Heart left ventricle (tissue), 16 donors: ENCODE data around the gene NRN1L. TPM values are rescaled to one million over a fixed set of nuclear protein-coding genes. Genes with fewer than 3 reads are reported as not detected.

Experiments
- ATAC-seq, 4 donors: fragments of 200-7000 bp; cut with Tn5 transposase; one replicate each; pipeline ENCODE4 v1.9.1; 2020 to 2022; ENCODE audit warnings: moderate library complexity in 4 of 4, mild to moderate bottlenecking in 3 of 4, moderate number of reproducible peaks in 1 of 4
- DNase-seq, 5 donors: peaks; one replicate each; pipeline ENCODE4 v3.0.0-alpha.2; 2020
- H3K27ac ChIP-seq, 12 donors: fragments of 200-600 bp; sonication (generic) in 4 of 12; one replicate each; pipeline versions ENCODE4 v1.5.0 to v1.8.0; 2016 to 2022; ENCODE audit warnings: mild to moderate bottlenecking in 2 of 12
- H3K27me3 ChIP-seq, 9 donors: fragments of 200-600 bp; sonication (generic) in 2 of 9; one replicate each; pipeline versions ENCODE4 v1.5.1 to v1.8.0; 2016 to 2022; ENCODE audit warnings: mild to moderate bottlenecking in 3 of 9
- H3K36me3 ChIP-seq, 9 donors: fragments of 200-600 bp; sonication (generic) in 2 of 9; one replicate each; pipeline versions ENCODE4 v1.5.0 to v1.8.0; 2018 to 2022; ENCODE audit warnings: mild to moderate bottlenecking in 2 of 9
- H3K4me1 ChIP-seq, 12 donors: fragments of 200-600 bp; sonication (generic) in 4 of 12; one replicate each; pipeline versions ENCODE4 v1.5.0 to v1.8.0; 2016 to 2022; ENCODE audit warnings: mild to moderate bottlenecking in 3 of 12
- H3K4me3 ChIP-seq, 12 donors: fragments of 200-600 bp; sonication (generic) in 4 of 12; one replicate each; pipeline versions ENCODE4 v1.5.0 to v1.8.0; 2017 to 2022; ENCODE audit warnings: mild to moderate bottlenecking in 9 of 12, moderate library complexity in 4 of 12
- H3K9me3 ChIP-seq, 12 donors: fragments of 200-600 bp; sonication (generic) in 4 of 12; one replicate each; pipeline versions ENCODE4 v1.5.0 to v1.8.0; 2016 to 2022; ENCODE audit warnings: mild to moderate bottlenecking in 1 of 12
- CTCF ChIP-seq, 12 donors: fragments of 200-600 bp; sonication (generic) in 4 of 12; IDR thresholded peaks; one replicate each; pipeline versions ENCODE4 v1.5.0 to v1.8.0; 2018 to 2022; ENCODE audit warnings: antibody characterized with exemption in 12 of 12, mild to moderate bottlenecking in 5 of 12
- POLR2A ChIP-seq, 2 donors: fragments of 450-650 bp; IDR thresholded peaks; one replicate each; pipeline ENCODE4 v1.6.1; 2017; ENCODE audit warnings: antibody characterized with exemption in 2 of 2, mild to moderate bottlenecking in 2 of 2, moderate library complexity in 2 of 2
- WGBS, 4 donors: extraction: QIAGEN DNeasy Blood & Tissue Kit in 2 of 4; methylation state at CpG; one replicate each; pipeline versions ENCODE4 v1.1.5 to v1.1.7; 2013 to 2018; 5-methylcytosine and 5-hydroxymethylcytosine counted together
- intact Hi-C, 10 donors: fragments of 100-400 bp; cut with DNase I; formaldehyde crosslinking; loops; one replicate each; pipeline versions ENCODE4 v1.11.1 to v1.14.2; 2022
- polyA plus RNA-seq, 2 donors: library from polyadenylated mRNA; stranded (reverse); fragments of 200-250 nt; gene quantifications; one replicate each; pipeline ENCODE4 v1.2.3, GENCODE V29; 2013
- total RNA-seq, 9 donors: library from RNA; depleted of rRNA in 2 of 9; stranded (reverse); fragments of >200 nt in 2 of 9; fragmentation: NEBNext Ultra II Directional in 3 of 9; extraction: Animal tissue kit (Norgen Biotek cat#: 25700) in 3 of 9; gene quantifications; one replicate each; pipeline versions ENCODE4 v1.1.0 to v1.2.4, GENCODE V29; 2016 to 2023
- donor health status: ischemic (EF 13 %, LVEDD 7.1; RV severe dilation, severe dysfunction).
- donor health status: healthy with polysubstance abuse.
- donor health status: DM: no; HTN: yes; CAD: no.
- donor health status: DM: no; HTN: no; CAD: no.
- donor health status: ischemic (EF 25% LVEDD 6.9; RV normal size, moderate dysfunction).
- donor health status: ischemic (EF 25% LVEDD 5.7; RV mildly dilated, moderate dysfunction).
- donor health status: healthy.
- donor health status: DM: yes; HTN: yes; CAD: no.
- donor health status: ischemic (EF 35%, LVEDD 5.7; RV mildly dilated, moderate dysfunction).
- donor health status: nonischemic (EF 11% LVEDD 7.7; RV severe dilation, severe dysfunction).
- donor health status: DM: yes; HTN: yes; CAD: no.
- donor health status: PGD.
- donor health status: ischemic (EF 29% LVEDD 5.4; RV normal size, mild dysfunction).
- donor health status: nonischemic (EF 23%, LVEDD 6.1; RV moderate dilation, normal function).

The NRN1L gene
- total and polyA plus RNA-seq, 11 donors, result 0.78 to 5.8 (median 1.7) TPM; not detected in 3

- TF ChIP-seq CTCF (IDR thresholded peaks at IDR 0.05) (no peak), POLR2A (IDR thresholded peaks at IDR 0.05) (no peak)
- intact Hi-C loops, result loop anchor here in 2 of 10 donors (5.0 kb wide), 1 partner anchor 39 kb away; no protein-coding TSS in a partner anchor
- H3K36me3 ChIP-seq, result peaks cover 0 to 63% (median 57%) of the 10 kb centered on the region in 9 donors
- H3K27ac ChIP-seq, result peak overlapping the region in 1 of 12 donors; percentile 90
- H3K4me1 ChIP-seq, result peaks cover 6 to 36% (median 28%) of the 10 kb centered on the region in 12 donors
- no peaks in the 10 kb centered on the region for H3K9me3 ChIP-seq
- DNase-seq (no peak), ATAC-seq (no peak)
- H3K4me3 ChIP-seq, result no peak overlapping the region
- WGBS, 4 donors, result 75 to 80% (median 78%) methylated on average over 3 of the region's 3 CpGs
- H3K27me3 ChIP-seq, result no peaks in the 10 kb centered on the region
These were observed 13.4 kb upstream of the NRN1L start for GRCh38 chr16:67871256-67871655.

DNA sequence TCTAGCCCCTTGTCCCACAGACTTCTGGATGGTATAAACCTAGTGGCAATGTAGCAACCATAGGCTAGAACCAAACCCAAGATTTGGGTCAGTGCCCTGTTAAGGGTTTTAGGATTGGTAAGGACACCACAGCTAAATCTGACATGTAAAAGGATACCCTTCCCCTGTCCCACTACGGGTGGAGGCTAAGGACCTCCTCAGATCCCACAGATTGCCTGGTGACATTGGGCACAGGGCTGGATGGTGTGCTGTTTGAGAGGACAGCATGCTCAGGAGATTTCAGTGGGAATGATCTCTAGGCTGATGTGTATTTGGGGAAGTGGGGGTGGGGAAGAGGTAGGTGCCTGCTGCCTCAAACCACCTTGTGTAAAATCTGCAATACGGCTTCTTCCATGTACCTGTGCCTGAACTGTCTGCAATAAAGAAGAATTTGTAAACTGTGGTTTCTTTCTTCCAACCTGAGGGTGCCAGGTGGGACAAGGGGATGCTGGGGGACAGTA is 12.5 kb upstream of the NRN1L start:
- no peaks in the 10 kb centered on the region for H3K9me3 ChIP-seq
- peak overlapping the region; percentile 37 to 90 (median 81) for H3K27ac ChIP-seq
- DNase-seq (no peak), ATAC-seq (no peak)
- TF ChIP-seq POLR2A (IDR thresholded peaks at IDR 0.05) (no peak), CTCF (IDR thresholded peaks at IDR 0.05) (no peak)
- peaks cover 0 to 63% (median 57%) of the 10 kb centered on the region in 9 donors for H3K36me3 ChIP-seq
- peak overlapping the region in 9 of 12 donors; percentile 67 to 99 (median 89) for H3K4me3 ChIP-seq
- H3K4me1 ChIP-seq, result peaks cover 6 to 38% (median 28%) of the 10 kb centered on the region in 12 donors
- 64 to 77% (median 75%) methylated on average over 2 of the region's 2 CpGs for WGBS, 4 donors
- H3K27me3 ChIP-seq, result no peaks in the 10 kb centered on the region
- intact Hi-C loops, result loop anchor here in 2 of 10 donors (5.0 kb wide), 1 partner anchor 40 kb away; no protein-coding TSS in a partner anchor

DNA sequence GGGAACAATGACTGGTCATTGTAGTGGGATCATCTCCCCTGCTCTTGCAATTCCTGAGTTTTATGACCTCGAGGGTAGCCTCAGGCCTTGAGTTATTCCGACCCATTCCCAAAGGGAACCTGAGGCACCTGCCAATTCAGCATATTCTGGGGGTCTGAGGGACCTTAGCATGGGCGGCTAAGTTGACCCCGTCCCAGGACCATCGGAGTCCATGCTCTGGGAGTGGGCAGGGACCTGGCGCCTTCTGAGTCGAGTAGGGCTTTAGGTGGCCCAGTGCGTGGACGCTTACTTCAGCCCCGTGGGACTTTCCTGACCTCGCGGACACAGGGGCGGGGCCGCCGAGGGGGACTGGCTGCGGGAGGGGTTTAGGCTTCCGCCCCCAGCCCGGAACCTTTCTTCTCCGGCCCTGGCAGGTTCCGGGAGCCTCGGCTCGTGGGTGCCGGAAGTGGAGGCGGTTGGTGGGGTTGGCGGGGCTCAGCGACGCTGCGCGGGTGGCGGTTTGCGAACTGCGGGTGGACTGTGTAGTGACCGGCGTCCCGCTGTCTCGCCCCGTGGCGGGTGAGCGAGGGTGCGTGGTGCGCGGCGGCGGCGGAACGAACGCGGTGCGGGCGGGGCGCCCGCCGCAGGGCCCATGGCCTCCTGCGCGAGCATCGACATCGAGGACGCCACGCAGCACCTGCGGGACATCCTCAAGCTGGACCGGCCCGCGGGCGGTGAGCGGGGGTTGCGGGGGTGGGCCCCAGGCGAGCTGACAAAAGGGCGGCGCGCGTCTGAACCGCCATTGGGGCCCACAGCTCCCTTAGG is 11.9 kb upstream of the NRN1L start, which contains the start of gene EDC4:
TSS of gene EDC4 (plus strand) at position 422 of the 804 bp plus-strand sequence. CDS start at position 632, 210 bp downstream.
- DNase-seq, result peak; percentile 87 to 93 (median 89)
- Histone ChIP-seq H3K27me3 (no peaks in the 10 kb centered on the region), H3K27ac (peak within 1 kb of the TSS; percentile 37 to 90 (median 81)), H3K4me3 (peak within 1 kb of the TSS; percentile 67 to 99 (median 87)), H3K4me1 (peaks cover 6 to 38% (median 28%) of the 10 kb centered on the region in 12 donors), H3K36me3 (peaks cover 0 to 63% (median 58%) of the 10 kb centered on the region in 9 donors), H3K9me3 (no peaks in the 10 kb centered on the region)
- peak; percentile 87 to 94 (median 93) for ATAC-seq
- no peak for TF ChIP-seq CTCF (IDR thresholded peaks at IDR 0.05)
- TF ChIP-seq POLR2A (IDR thresholded peaks at IDR 0.05), result peak in 1 of 2 donors; percentile 70
- intact Hi-C loops, result loop anchor here in 2 of 10 donors (5.0 kb wide), 1 partner anchor 41 kb away; no protein-coding TSS in a partner anchor
- 1 to 4% (median 3%) methylated on average over 32 to 72 of the region's 72 CpGs for WGBS, 4 donors
